Cardiac muscle cell (in vitro differentiated cells and primary cell): ENCODE data around the gene RNF38. TPM values are rescaled to one million over a fixed set of nuclear protein-coding genes. Genes with fewer than 3 reads are reported as not detected.
A peak's percentile ranks its signal among the peaks of the same experiment; 100 is the strongest.

Experiments
- DNase-seq, 2 donors: peaks; one replicate each; pipeline versions ENCODE4 v3.0.0 to v3.0.0-alpha.2; 2010 to 2017; ENCODE audit warnings: low read depth in 1 of 2, low spot score in 1 of 2
- H3K27ac ChIP-seq: fragments of 200-600 bp; sonication (generic); 2 replicates; pipeline ENCODE4 v1.5.1; 2016
- H3K27me3 ChIP-seq: fragments of 200-600 bp; sonication (generic); 2 replicates; pipeline ENCODE4 v1.6.0; 2016; ENCODE audit warnings: control low read depth
- H3K36me3 ChIP-seq: fragments of 200-600 bp; sonication (generic); 2 replicates; pipeline ENCODE4 v1.5.1; 2016; ENCODE audit warnings: control low read depth
- H3K4me1 ChIP-seq: fragments of 200-600 bp; sonication (generic); 2 replicates; pipeline ENCODE4 v1.8.1; 2017; ENCODE audit warnings: low read depth, mild to moderate bottlenecking, mixed run types
- H3K4me3 ChIP-seq: fragments of 200-600 bp; sonication (generic); 2 replicates; pipeline ENCODE4 v1.5.1; 2016; ENCODE audit warnings: mild to moderate bottlenecking
- H3K9me3 ChIP-seq: fragments of 200-600 bp; sonication (generic); 2 replicates; pipeline ENCODE4 v1.5.1; 2017; ENCODE audit warnings: low read depth, mild to moderate bottlenecking, control low read depth
- CTCF ChIP-seq: IDR thresholded peaks from 2 replicates; pipeline ENCODE4 v1.5.1; 2012; ENCODE audit warnings: low read depth, mild to moderate bottlenecking, low read length
- polyA plus RNA-seq: library from polyadenylated mRNA; unstranded; fragments of >200 nt; fragmentation: Nextera tagmentation; extraction: Ambion mirVana; gene quantifications from 2 replicates; pipeline ENCODE4 v1.2.1, GENCODE V29; 2016
- total RNA-seq: library from RNA; depleted of rRNA; stranded (reverse); fragments of >200 nt; gene quantifications from 2 replicates; pipeline ENCODE4 v1.2.3, GENCODE V29; 2016

Gene RNF38
- total and polyA plus RNA-seq, 2 experiments from 2014 or later, result 20.1 to 26.3 TPM

- Histone ChIP-seq H3K4me1 (peaks cover 17% of the 10 kb centered on the region), H3K36me3 (no peaks in the 10 kb centered on the region), H3K27ac (no peak overlapping the region), H3K4me3 (no peak overlapping the region), H3K27me3 (no peaks in the 10 kb centered on the region), H3K9me3 (no peaks in the 10 kb centered on the region)
- TF ChIP-seq CTCF, result no peak
- DNase-seq, result no peak
Measured at GRCh38 chr9:36433386-36433785, 33.3 kb upstream of the RNF38 start.

GRCh38 chr9:36431078-36431477, 31.0 kb upstream of the RNF38 start:
- no peak for TF ChIP-seq CTCF

GRCh38 chr9:36426945-36427344, 26.9 kb upstream of the RNF38 start:
- H3K27ac ChIP-seq, result no peak overlapping the region

More at GRCh38 chr9:36431078-36431477, 31.0 kb upstream of the RNF38 start:
- Histone ChIP-seq H3K27ac (no peak overlapping the region), H3K36me3 (no peaks in the 10 kb centered on the region), H3K4me3 (no peak overlapping the region), H3K9me3 (no peaks in the 10 kb centered on the region), H3K4me1 (no peaks in the 10 kb centered on the region), H3K27me3 (no peaks in the 10 kb centered on the region)
- no peak for DNase-seq

GRCh38 chr9:36426348-36426747, 26.3 kb upstream of the RNF38 start:
- H3K4me1 ChIP-seq, result no peaks in the 10 kb centered on the region
- no peak for TF ChIP-seq CTCF
- no peaks in the 10 kb centered on the region for H3K9me3 ChIP-seq
- no peak overlapping the region for H3K4me3 ChIP-seq
- no peak overlapping the region for H3K27ac ChIP-seq
- H3K27me3 ChIP-seq, result no peaks in the 10 kb centered on the region
- no peaks in the 10 kb centered on the region for H3K36me3 ChIP-seq
- no peak for DNase-seq

More at GRCh38 chr9:36426945-36427344, 26.9 kb upstream of the RNF38 start:
- no peaks in the 10 kb centered on the region for H3K4me1 ChIP-seq
- H3K27me3 ChIP-seq, result no peaks in the 10 kb centered on the region
- H3K9me3 ChIP-seq, result no peaks in the 10 kb centered on the region
- no peak for TF ChIP-seq CTCF
- no peaks in the 10 kb centered on the region for H3K36me3 ChIP-seq
- peak in 1 of 2 donors; percentile 40 for DNase-seq
- no peak overlapping the region for H3K4me3 ChIP-seq

DNA sequence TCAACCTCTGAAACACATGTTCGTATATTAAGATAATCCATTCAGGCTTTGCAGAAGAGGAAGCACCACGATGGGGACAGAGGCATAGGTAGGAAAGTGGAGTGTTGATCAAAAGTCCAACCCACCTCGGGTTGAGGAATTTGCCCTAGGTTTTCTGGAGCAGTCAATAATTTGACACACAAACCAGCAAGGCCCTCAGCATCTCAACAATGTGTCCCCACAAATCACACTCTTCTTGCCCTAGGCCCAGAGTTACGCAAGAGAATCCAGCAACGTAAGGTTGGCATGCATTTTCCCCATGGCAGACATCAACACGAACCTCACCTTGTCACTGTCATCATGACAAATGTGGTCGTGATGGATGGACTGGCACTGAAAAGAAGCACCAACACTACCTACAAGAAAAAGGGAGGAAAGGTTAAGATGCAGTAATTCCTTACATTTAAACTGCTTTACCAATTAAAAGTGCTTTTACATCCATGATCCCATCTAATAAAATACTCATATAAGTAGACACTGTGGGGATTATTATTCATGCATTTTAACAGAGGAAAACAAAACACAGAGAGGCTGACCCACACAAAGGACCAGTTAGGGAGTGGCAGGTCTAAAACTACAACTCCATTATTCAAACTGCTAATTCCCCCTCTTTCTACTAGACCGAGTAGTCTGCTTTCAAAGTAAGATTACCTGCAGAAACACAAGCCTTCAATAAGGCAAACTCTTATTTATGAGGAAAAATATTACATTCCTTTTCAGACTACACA, 24.4 kb upstream of the RNF38 start:
- no peak for DNase-seq

More for the DNA sequence above, 24.4 kb upstream of the RNF38 start:
- H3K9me3 ChIP-seq, result no peaks in the 10 kb centered on the region
- H3K27me3 ChIP-seq, result no peaks in the 10 kb centered on the region
- H3K36me3 ChIP-seq, result no peaks in the 10 kb centered on the region
- H3K4me3 ChIP-seq, result no peak overlapping the region
- no peaks in the 10 kb centered on the region for H3K4me1 ChIP-seq
- no peak for TF ChIP-seq CTCF
- peak overlapping the region; percentile 0 for H3K27ac ChIP-seq
